ENCODE data around the gene CDH4.

GRCh38 chr20:61357119-61357518 lies 105.1 kb downstream of the CDH4 start:
- TF ChIP-seq CTCF (IDR thresholded peaks at IDR 0.05; ENCODE audit: borderline replicate concordance, extremely low read depth, low read length, poor library complexity, severe bottlenecking) (no peak), EZH2 (IDR thresholded peaks at IDR 0.05; ENCODE audit: borderline replicate concordance, low read depth, low read length, severe bottlenecking) (no peak)
